Liver (tissue), 9 donors: ENCODE results near the gene WDHD1. TPM values are rescaled to one million over a fixed set of nuclear protein-coding genes. Genes with fewer than 3 reads are reported as not detected.

Experiments
- DNase-seq: peaks from one replicate; pipeline ENCODE4 v3.0.0-alpha.2; 2017; ENCODE audit warnings: low spot score
- H3K27ac ChIP-seq, 2 donors: one replicate each; pipeline ENCODE4 v1.7.0; 2013; ENCODE audit warnings: inconsistent platforms in 2 of 2, low read length in 2 of 2, control low read depth in 1 of 2, low read depth in 1 of 2, mild to moderate bottlenecking in 1 of 2
- H3K27me3 ChIP-seq, 4 donors: one replicate each; pipeline versions ENCODE4 v1.6.1 to v1.7.0; 2013; ENCODE audit warnings: low read length in 3 of 4, inconsistent platforms in 1 of 4, mild to moderate bottlenecking in 1 of 4, moderate library complexity in 1 of 4; ENCODE audit not compliant: control insufficient read depth in 4 of 4, insufficient read depth in 4 of 4
- H3K36me3 ChIP-seq, 4 donors: one replicate each; pipeline versions ENCODE4 v1.6.1 to v1.7.0; 2013; ENCODE audit warnings: low read length in 3 of 4, mild to moderate bottlenecking in 3 of 4, low read depth in 1 of 4, moderate library complexity in 1 of 4; ENCODE audit not compliant: control insufficient read depth in 4 of 4, insufficient read depth in 3 of 4
- H3K4me1 ChIP-seq, 4 donors: one replicate each; pipeline versions ENCODE4 v1.6.1 to v1.7.0; 2013; ENCODE audit warnings: low read length in 3 of 4, mild to moderate bottlenecking in 3 of 4, moderate library complexity in 1 of 4; ENCODE audit not compliant: control insufficient read depth in 4 of 4, insufficient read depth in 4 of 4
- H3K4me3 ChIP-seq, 3 donors: one replicate each; pipeline versions ENCODE4 v1.6.1 to v1.7.0; 2013; ENCODE audit warnings: low read length in 3 of 3, control low read depth in 1 of 3, low read depth in 1 of 3, mild to moderate bottlenecking in 1 of 3
- H3K9ac ChIP-seq, 2 donors: one replicate each; pipeline ENCODE4 v1.7.0; 2013; ENCODE audit warnings: low read length in 2 of 2, mild to moderate bottlenecking in 2 of 2, moderate library complexity in 2 of 2, control low read depth in 1 of 2, low read depth in 1 of 2
- H3K9me3 ChIP-seq, 4 donors: one replicate each; pipeline versions ENCODE4 v1.6.1 to v1.7.0; 2013; ENCODE audit warnings: low read length in 3 of 4; ENCODE audit not compliant: control insufficient read depth in 4 of 4
- EGR1 ChIP-seq, 2 donors: IDR thresholded peaks; 2 replicates each; pipeline ENCODE4 v1.6.1; 2016 to 2018; ENCODE audit warnings: antibody characterized with exemption in 2 of 2, low read depth in 2 of 2
- FOXA1 ChIP-seq: IDR thresholded peaks from 2 replicates; pipeline ENCODE4 v1.6.1; 2016; ENCODE audit warnings: antibody characterized with exemption
- FOXA2 ChIP-seq: IDR thresholded peaks from 2 replicates; pipeline ENCODE4 v1.6.1; 2016; ENCODE audit warnings: antibody characterized with exemption
- GABPA ChIP-seq, 2 donors: IDR thresholded peaks in 1 of 2; conservative IDR thresholded peaks in 1 of 2; 2 replicates each; pipeline ENCODE4 v1.6.1; 2016; ENCODE audit warnings: antibody characterized with exemption in 2 of 2, mild to moderate bottlenecking in 1 of 2, moderate library complexity in 1 of 2
- HNF4A ChIP-seq, 2 donors: conservative IDR thresholded peaks; 2 replicates each; pipeline ENCODE4 v1.6.1; 2016; ENCODE audit warnings: antibody characterized with exemption in 2 of 2, mild to moderate bottlenecking in 2 of 2
- HNF4G ChIP-seq: IDR thresholded peaks from 2 replicates; pipeline ENCODE4 v1.6.1; 2016; ENCODE audit warnings: antibody characterized with exemption
- JUND ChIP-seq, 2 donors: IDR thresholded peaks; 2 replicates each; pipeline ENCODE4 v1.6.1; 2016; ENCODE audit warnings: antibody characterized with exemption in 2 of 2
- NR2F2 ChIP-seq: IDR thresholded peaks from 2 replicates; pipeline ENCODE4 v1.6.1; 2016; ENCODE audit warnings: antibody characterized with exemption
- RAD21 ChIP-seq, 2 donors: IDR thresholded peaks; 2 replicates each; pipeline ENCODE4 v1.6.1; 2016; ENCODE audit warnings: antibody characterized with exemption in 2 of 2, mild to moderate bottlenecking in 2 of 2
- RXRA ChIP-seq, 2 donors: IDR thresholded peaks; 2 replicates each; pipeline ENCODE4 v1.6.1; 2017 to 2018; ENCODE audit warnings: antibody characterized with exemption in 2 of 2, mild to moderate bottlenecking in 1 of 2
- SP1 ChIP-seq: IDR thresholded peaks from 2 replicates; pipeline ENCODE4 v1.6.1; 2018; ENCODE audit warnings: antibody characterized with exemption, mild to moderate bottlenecking
- TAF1 ChIP-seq: conservative IDR thresholded peaks from 2 replicates; pipeline ENCODE4 v1.6.1; 2016; ENCODE audit warnings: antibody characterized with exemption, mild to moderate bottlenecking
- YY1 ChIP-seq: IDR thresholded peaks from 2 replicates; pipeline ENCODE4 v1.6.1; 2016; ENCODE audit warnings: antibody characterized with exemption, mild to moderate bottlenecking
- WGBS: extraction: QIAGEN DNeasy Blood & Tissue Kit; methylation state at CpG from one replicate; pipeline ENCODE4 v1.1.7; 2013; 5-methylcytosine and 5-hydroxymethylcytosine counted together
- polyA plus RNA-seq, 2 donors: library from polyadenylated mRNA; stranded (reverse) in 1 of 2; unstranded in 1 of 2; fragments of 200-250 nt in 1 of 2; fragments of >200 nt in 1 of 2; fragmentation: Nextera tagmentation in 1 of 2; extraction: Ambion mirVana in 1 of 2; gene quantifications; one replicate each; pipeline versions ENCODE4 v1.2.1 to v1.2.3, GENCODE V29; 2013 to 2015
- total RNA-seq, 2 donors: library from RNA; depleted of rRNA; stranded (reverse); fragments of >200 nt; gene quantifications; one replicate each; pipeline ENCODE4 v1.2.3, GENCODE V29; 2014
- TF ChIP-seq, protein P1 (sequence below): IDR thresholded peaks from 2 replicates; pipeline ENCODE4 v1.6.1; 2016; ENCODE audit warnings: antibody characterized with exemption
- TF ChIP-seq, protein P2 (sequence below): fragments of 150-350 bp; IDR thresholded peaks from 2 replicates; pipeline ENCODE4 v1.5.1; 2017; ENCODE audit warnings: improper control_type of control experiment, low read depth, low read length; ENCODE audit not compliant: missing input control
- TF ChIP-seq, protein P3 (sequence below): IDR thresholded peaks from 2 replicates; pipeline ENCODE4 v1.6.1; 2016; ENCODE audit warnings: antibody characterized with exemption
- TF ChIP-seq, protein P4 (sequence below): IDR thresholded peaks from 2 replicates; pipeline ENCODE4 v1.6.1; 2016; ENCODE audit warnings: antibody characterized with exemption, mild to moderate bottlenecking
- TF ChIP-seq, protein P5 (sequence below): IDR thresholded peaks from 2 replicates; pipeline ENCODE4 v1.6.1; 2016; ENCODE audit warnings: antibody characterized with exemption
- donor health status: healthy.
- donor health status: healthy.
- donor health status: healthy.
- donor health status: healthy.
- donor health status: healthy.

The WDHD1 gene
- total and polyA plus RNA-seq, 4 donors = 0.18 to 14.1 (median 0.42) TPM

DNA sequence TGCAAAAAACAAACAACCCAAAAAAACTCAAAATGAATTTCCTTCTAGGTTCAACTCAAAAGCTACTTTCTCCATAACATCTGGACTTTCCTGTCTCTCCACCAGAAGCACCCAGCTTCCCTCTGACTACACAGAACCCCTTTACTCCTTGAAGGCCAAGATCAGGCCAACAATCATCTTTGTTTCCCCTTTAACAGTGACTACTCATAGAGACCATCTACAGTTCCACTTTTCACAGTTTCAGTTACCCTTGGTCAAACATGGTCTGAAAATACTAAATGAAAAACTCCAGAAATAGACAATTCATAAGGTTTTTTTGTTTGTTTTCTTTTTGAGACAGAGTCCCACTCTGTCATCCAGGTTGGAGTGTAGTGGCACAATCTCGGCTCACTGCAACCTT is 136.1 kb downstream of the WDHD1 start:
- Histone ChIP-seq H3K9me3 (no peaks in the 10 kb centered on the region), H3K4me3 (no peak overlapping the region), H3K36me3 (peaks cover 0 to 3% (median 0%) of the 10 kb centered on the region in 4 donors), H3K27ac (no peak overlapping the region), H3K27me3 (no peaks in the 10 kb centered on the region), H3K4me1 (peaks cover 0 to 30% (median 8%) of the 10 kb centered on the region in 4 donors), H3K9ac (no peak overlapping the region)
- no peak for DNase-seq
- TF ChIP-seq JUND (IDR thresholded peaks at IDR 0.05) (no peak), EGR1 (IDR thresholded peaks at IDR 0.05; ENCODE audit: low read depth in 2 of 2) (no peak), FOXA2 (no peak), RAD21 (IDR thresholded peaks at IDR 0.05) (no peak), GABPA (IDR thresholded peaks at IDR 0.05 in 1 of 2, conservative IDR thresholded peaks at IDR 0.05 in 1 of 2) (no peak), HNF4A (conservative IDR thresholded peaks at IDR 0.05) (no peak), RXRA (IDR thresholded peaks at IDR 0.05) (no peak), SP1 (no peak), HNF4G (no peak), TAF1 (no peak), NR2F2 (no peak), FOXA1 (no peak), YY1 (no peak)
- TF ChIP-seq, protein P1, sequence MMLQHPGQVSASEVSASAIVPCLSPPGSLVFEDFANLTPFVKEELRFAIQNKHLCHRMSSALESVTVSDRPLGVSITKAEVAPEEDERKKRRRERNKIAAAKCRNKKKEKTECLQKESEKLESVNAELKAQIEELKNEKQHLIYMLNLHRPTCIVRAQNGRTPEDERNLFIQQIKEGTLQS = no peak
- TF ChIP-seq, protein P2, sequence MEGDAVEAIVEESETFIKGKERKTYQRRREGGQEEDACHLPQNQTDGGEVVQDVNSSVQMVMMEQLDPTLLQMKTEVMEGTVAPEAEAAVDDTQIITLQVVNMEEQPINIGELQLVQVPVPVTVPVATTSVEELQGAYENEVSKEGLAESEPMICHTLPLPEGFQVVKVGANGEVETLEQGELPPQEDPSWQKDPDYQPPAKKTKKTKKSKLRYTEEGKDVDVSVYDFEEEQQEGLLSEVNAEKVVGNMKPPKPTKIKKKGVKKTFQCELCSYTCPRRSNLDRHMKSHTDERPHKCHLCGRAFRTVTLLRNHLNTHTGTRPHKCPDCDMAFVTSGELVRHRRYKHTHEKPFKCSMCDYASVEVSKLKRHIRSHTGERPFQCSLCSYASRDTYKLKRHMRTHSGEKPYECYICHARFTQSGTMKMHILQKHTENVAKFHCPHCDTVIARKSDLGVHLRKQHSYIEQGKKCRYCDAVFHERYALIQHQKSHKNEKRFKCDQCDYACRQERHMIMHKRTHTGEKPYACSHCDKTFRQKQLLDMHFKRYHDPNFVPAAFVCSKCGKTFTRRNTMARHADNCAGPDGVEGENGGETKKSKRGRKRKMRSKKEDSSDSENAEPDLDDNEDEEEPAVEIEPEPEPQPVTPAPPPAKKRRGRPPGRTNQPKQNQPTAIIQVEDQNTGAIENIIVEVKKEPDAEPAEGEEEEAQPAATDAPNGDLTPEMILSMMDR = no peak
- TF ChIP-seq, protein P3, sequence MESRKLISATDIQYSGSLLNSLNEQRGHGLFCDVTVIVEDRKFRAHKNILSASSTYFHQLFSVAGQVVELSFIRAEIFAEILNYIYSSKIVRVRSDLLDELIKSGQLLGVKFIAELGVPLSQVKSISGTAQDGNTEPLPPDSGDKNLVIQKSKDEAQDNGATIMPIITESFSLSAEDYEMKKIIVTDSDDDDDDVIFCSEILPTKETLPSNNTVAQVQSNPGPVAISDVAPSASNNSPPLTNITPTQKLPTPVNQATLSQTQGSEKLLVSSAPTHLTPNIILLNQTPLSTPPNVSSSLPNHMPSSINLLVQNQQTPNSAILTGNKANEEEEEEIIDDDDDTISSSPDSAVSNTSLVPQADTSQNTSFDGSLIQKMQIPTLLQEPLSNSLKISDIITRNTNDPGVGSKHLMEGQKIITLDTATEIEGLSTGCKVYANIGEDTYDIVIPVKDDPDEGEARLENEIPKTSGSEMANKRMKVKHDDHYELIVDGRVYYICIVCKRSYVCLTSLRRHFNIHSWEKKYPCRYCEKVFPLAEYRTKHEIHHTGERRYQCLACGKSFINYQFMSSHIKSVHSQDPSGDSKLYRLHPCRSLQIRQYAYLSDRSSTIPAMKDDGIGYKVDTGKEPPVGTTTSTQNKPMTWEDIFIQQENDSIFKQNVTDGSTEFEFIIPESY = no peak
- TF ChIP-seq, protein P4, sequence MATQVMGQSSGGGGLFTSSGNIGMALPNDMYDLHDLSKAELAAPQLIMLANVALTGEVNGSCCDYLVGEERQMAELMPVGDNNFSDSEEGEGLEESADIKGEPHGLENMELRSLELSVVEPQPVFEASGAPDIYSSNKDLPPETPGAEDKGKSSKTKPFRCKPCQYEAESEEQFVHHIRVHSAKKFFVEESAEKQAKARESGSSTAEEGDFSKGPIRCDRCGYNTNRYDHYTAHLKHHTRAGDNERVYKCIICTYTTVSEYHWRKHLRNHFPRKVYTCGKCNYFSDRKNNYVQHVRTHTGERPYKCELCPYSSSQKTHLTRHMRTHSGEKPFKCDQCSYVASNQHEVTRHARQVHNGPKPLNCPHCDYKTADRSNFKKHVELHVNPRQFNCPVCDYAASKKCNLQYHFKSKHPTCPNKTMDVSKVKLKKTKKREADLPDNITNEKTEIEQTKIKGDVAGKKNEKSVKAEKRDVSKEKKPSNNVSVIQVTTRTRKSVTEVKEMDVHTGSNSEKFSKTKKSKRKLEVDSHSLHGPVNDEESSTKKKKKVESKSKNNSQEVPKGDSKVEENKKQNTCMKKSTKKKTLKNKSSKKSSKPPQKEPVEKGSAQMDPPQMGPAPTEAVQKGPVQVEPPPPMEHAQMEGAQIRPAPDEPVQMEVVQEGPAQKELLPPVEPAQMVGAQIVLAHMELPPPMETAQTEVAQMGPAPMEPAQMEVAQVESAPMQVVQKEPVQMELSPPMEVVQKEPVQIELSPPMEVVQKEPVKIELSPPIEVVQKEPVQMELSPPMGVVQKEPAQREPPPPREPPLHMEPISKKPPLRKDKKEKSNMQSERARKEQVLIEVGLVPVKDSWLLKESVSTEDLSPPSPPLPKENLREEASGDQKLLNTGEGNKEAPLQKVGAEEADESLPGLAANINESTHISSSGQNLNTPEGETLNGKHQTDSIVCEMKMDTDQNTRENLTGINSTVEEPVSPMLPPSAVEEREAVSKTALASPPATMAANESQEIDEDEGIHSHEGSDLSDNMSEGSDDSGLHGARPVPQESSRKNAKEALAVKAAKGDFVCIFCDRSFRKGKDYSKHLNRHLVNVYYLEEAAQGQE = no peak
- TF ChIP-seq, protein P5, sequence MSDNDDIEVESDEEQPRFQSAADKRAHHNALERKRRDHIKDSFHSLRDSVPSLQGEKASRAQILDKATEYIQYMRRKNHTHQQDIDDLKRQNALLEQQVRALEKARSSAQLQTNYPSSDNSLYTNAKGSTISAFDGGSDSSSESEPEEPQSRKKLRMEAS = no peak
- 93% methylated on average over 1 of the region's 1 CpG for WGBS
